GM13976 (cell line): ENCODE measurements around the gene ZFP37.

Source experiments
- DNase-seq: peaks from one replicate; pipeline ENCODE4 v3.0.0; 2012; ENCODE audit warnings: low spot score
- CTCF ChIP-seq: IDR thresholded peaks from 2 replicates; pipeline ENCODE4 v1.5.1; 2012; ENCODE audit warnings: borderline replicate concordance, mild to moderate bottlenecking; ENCODE audit not compliant: insufficient read depth; ENCODE audit errors: extremely low read depth, missing control alignments, control extremely low read depth
- in situ Hi-C: fragments of 300-500 bp; cut with MboI; formaldehyde crosslinking; loops from one replicate; pipeline ENCODE4 v1.12.0; 2022; ENCODE audit warnings: low sequenced_read_pairs, mixed read lengths, inconsistent platforms; ENCODE audit not compliant: unreplicated experiment

ZFP37 gene

GRCh38 chr9:112997236-112997941 is 59.1 kb downstream of the ZFP37 start:
- no peak for TF ChIP-seq CTCF
- DNase-seq = no peak
- in situ Hi-C loops = no loop called here
